Measurements from ENCODE around the gene MSI2.

The MSI2 gene

GRCh38 chr17:57256708-57257112 is 387 bp downstream of the MSI2 start:
- Histone ChIP-seq H3K27me3 (ENCODE audit: insufficient read depth, low read length) (no peaks in the 10 kb centered on the region), H3K27ac (ENCODE audit: low read depth, low read length, poor library complexity, severe bottlenecking) (peak overlapping the region; percentile 91), H3K36me3 (ENCODE audit: insufficient read depth, low read length) (peaks cover 50% of the 10 kb centered on the region), H3F3A (ENCODE audit: insufficient read depth, low read length) (no peaks in the 10 kb centered on the region), H4K20me1 (ENCODE audit: insufficient read depth, low read length) (no peaks in the 10 kb centered on the region), H3K79me2 (ENCODE audit: insufficient read depth, low read length) (peaks cover 49% of the 10 kb centered on the region), H3K4me1 (ENCODE audit: insufficient read depth, low read length, severe bottlenecking) (peaks cover 37% of the 10 kb centered on the region), H3K9ac (ENCODE audit: low read length) (peak overlapping the region; percentile 97), H3K9me2 (ENCODE audit: low read depth, low read length) (no peaks in the 10 kb centered on the region), H2AFZ (ENCODE audit: low read length) (no peak overlapping the region), H3K4me3 (ENCODE audit: low read depth, low read length, poor library complexity, severe bottlenecking) (peak overlapping the region; percentile 87), H3K9me3 (ENCODE audit: low read length) (no peaks in the 10 kb centered on the region), H3K4me2 (ENCODE audit: low read length) (peak overlapping the region; percentile 92)
- TF ChIP-seq EZH2 (IDR thresholded peaks at IDR 0.05; ENCODE audit: borderline replicate concordance, low read length): no peak
- no peak for TF ChIP-seq CTCF (IDR thresholded peaks at IDR 0.05; ENCODE audit: low read length)

GRCh38 chr17:57257195-57257894 is 1.0 kb downstream of the MSI2 start:
- Histone ChIP-seq H3K27me3 (ENCODE audit: insufficient read depth, low read length) (no peaks in the 10 kb centered on the region), H3K4me2 (ENCODE audit: low read length) (peak overlapping the region; percentile 92), H3K4me1 (ENCODE audit: insufficient read depth, low read length, severe bottlenecking) (peaks cover 43% of the 10 kb centered on the region), H3K27ac (ENCODE audit: low read depth, low read length, poor library complexity, severe bottlenecking) (peak overlapping the region; percentile 91), H3K9me3 (ENCODE audit: low read length) (no peaks in the 10 kb centered on the region), H2AFZ (ENCODE audit: low read length) (no peak overlapping the region), H4K20me1 (ENCODE audit: insufficient read depth, low read length) (no peaks in the 10 kb centered on the region), H3F3A (ENCODE audit: insufficient read depth, low read length) (no peaks in the 10 kb centered on the region), H3K9me2 (ENCODE audit: low read depth, low read length) (no peaks in the 10 kb centered on the region), H3K36me3 (ENCODE audit: insufficient read depth, low read length) (peaks cover 56% of the 10 kb centered on the region), H3K4me3 (ENCODE audit: low read depth, low read length, poor library complexity, severe bottlenecking) (peak overlapping the region; percentile 87), H3K79me2 (ENCODE audit: insufficient read depth, low read length) (peaks cover 56% of the 10 kb centered on the region), H3K9ac (ENCODE audit: low read length) (peak overlapping the region; percentile 97)
- TF ChIP-seq CTCF (IDR thresholded peaks at IDR 0.05; ENCODE audit: low read length) (no peak), EZH2 (IDR thresholded peaks at IDR 0.05; ENCODE audit: borderline replicate concordance, low read length) (no peak)

- Histone ChIP-seq H3F3A (ENCODE audit: insufficient read depth, low read length) (no peaks in the 10 kb centered on the region), H3K36me3 (ENCODE audit: insufficient read depth, low read length) (peaks cover 64% of the 10 kb centered on the region), H3K79me2 (ENCODE audit: insufficient read depth, low read length) (peaks cover 64% of the 10 kb centered on the region), H2AFZ (ENCODE audit: low read length) (no peak overlapping the region), H3K27me3 (ENCODE audit: insufficient read depth, low read length) (no peaks in the 10 kb centered on the region), H3K4me2 (ENCODE audit: low read length) (peak overlapping the region; percentile 92), H3K27ac (ENCODE audit: low read depth, low read length, poor library complexity, severe bottlenecking) (peak overlapping the region; percentile 91), H3K9ac (ENCODE audit: low read length) (peak overlapping the region; percentile 97), H3K9me3 (ENCODE audit: low read length) (no peaks in the 10 kb centered on the region), H3K9me2 (ENCODE audit: low read depth, low read length) (no peaks in the 10 kb centered on the region), H3K4me1 (ENCODE audit: insufficient read depth, low read length, severe bottlenecking) (peaks cover 51% of the 10 kb centered on the region), H4K20me1 (ENCODE audit: insufficient read depth, low read length) (no peaks in the 10 kb centered on the region; the same call in 1 of the 2 replicates), H3K4me3 (ENCODE audit: low read depth, low read length, poor library complexity, severe bottlenecking) (peak overlapping the region; percentile 87)
- no peak for TF ChIP-seq CTCF (IDR thresholded peaks at IDR 0.05; ENCODE audit: low read length)
- TF ChIP-seq EZH2 (IDR thresholded peaks at IDR 0.05; ENCODE audit: borderline replicate concordance, low read length): no peak
These were observed 1.9 kb downstream of the MSI2 start for GRCh38 chr17:57257895-57258851.
